WTC11 (cell line): ENCODE data around the gene MED9. TPM values are rescaled to one million over a fixed set of nuclear protein-coding genes. Genes with fewer than 3 reads are reported as not detected.
A peak's percentile ranks its signal among the peaks of the same experiment; 100 is the strongest.

ENCODE experiments used
- ATAC-seq: fragments of 200-7000 bp; cut with Tn5 transposase; 2 replicates; pipeline ENCODE4 v1.10.0; 2021; ENCODE audit warnings: mild to moderate bottlenecking, moderate library complexity
- CTCF ChIA-PET: fragments of 300-600 bp; sonication (Branson Sonifier 250); formaldehyde crosslinking; loops from one replicate; lab custom pipeline; 2021; ENCODE audit warnings: antibody characterized with exemption; lab: Charles Lee
- POLR2A ChIA-PET: fragments of 350-600 bp; sonication (Branson Sonifier 250); formaldehyde crosslinking; loops from one replicate; lab custom pipeline; 2021; ENCODE audit warnings: antibody characterized with exemption; lab: Charles Lee
- DNase-seq: peaks from one replicate; pipeline ENCODE4 v3.0.0; 2021; ENCODE audit warnings: low spot score
- H3K27ac Mint-ChIP-seq: 2 replicates; pipeline ENCODE4 v1.8.0; 2021; ENCODE audit warnings: mixed read lengths
- H3K27me3 Mint-ChIP-seq: 2 replicates; pipeline ENCODE4 v1.8.0; 2021; ENCODE audit warnings: low read depth, mild to moderate bottlenecking, moderate library complexity, mixed read lengths
- H3K36me3 Mint-ChIP-seq: 2 replicates; pipeline ENCODE4 v1.8.0; 2021; ENCODE audit warnings: mixed read lengths
- H3K4me1 Mint-ChIP-seq: 2 replicates; pipeline ENCODE4 v1.8.0; 2022; ENCODE audit warnings: mixed read lengths
- H3K4me3 Mint-ChIP-seq: 2 replicates; pipeline ENCODE4 v1.8.0; 2021; ENCODE audit warnings: mild to moderate bottlenecking, moderate library complexity, mixed read lengths
- H3K9me3 Mint-ChIP-seq: 2 replicates; pipeline ENCODE4 v1.8.0; 2021; ENCODE audit warnings: mixed read lengths
- ARID4B ChIP-seq: sonication (generic); formaldehyde crosslinking; IDR thresholded peaks from 2 replicates; pipeline ENCODE4 v1.8.0; 2023; ENCODE audit warnings: missing genetic modification reagents, mild to moderate bottlenecking, borderline replicate concordance
- ATF1 ChIP-seq: sonication (generic); formaldehyde crosslinking; IDR thresholded peaks from 2 replicates; pipeline ENCODE4 v1.8.1; 2023; ENCODE audit warnings: mild to moderate bottlenecking, moderate library complexity, missing genetic modification reagents
- EMX1 ChIP-seq: fragments of 250-450 bp; sonication (Bioruptor Pico); IDR thresholded peaks from 2 replicates; pipeline ENCODE4 v1.8.0; 2021; ENCODE audit warnings: mild to moderate bottlenecking
- ETV6 ChIP-seq: sonication (generic); formaldehyde crosslinking; IDR thresholded peaks from 2 replicates; pipeline ENCODE4 v1.8.1; 2022; ENCODE audit warnings: mild to moderate bottlenecking, missing genetic modification reagents
- GRHL2 ChIP-seq: fragments of 250-450 bp; sonication (Bioruptor Pico); IDR thresholded peaks from 2 replicates; pipeline ENCODE4 v1.8.0; 2022; ENCODE audit warnings: mild to moderate bottlenecking, moderate library complexity; ENCODE audit not compliant: insufficient replicate concordance, severe bottlenecking
- HMGXB4 ChIP-seq: sonication (generic); formaldehyde crosslinking; IDR thresholded peaks from 2 replicates; pipeline ENCODE4 v1.8.1; 2023; ENCODE audit warnings: mild to moderate bottlenecking, moderate library complexity, missing genetic modification reagents
- JUN ChIP-seq: sonication (generic); formaldehyde crosslinking; IDR thresholded peaks from 2 replicates; pipeline ENCODE4 v1.8.0; 2023; ENCODE audit warnings: mild to moderate bottlenecking, missing genetic modification reagents
- KAT7 ChIP-seq: sonication (generic); formaldehyde crosslinking; IDR thresholded peaks from 2 replicates; pipeline ENCODE4 v1.8.1; 2023; ENCODE audit warnings: missing genetic modification reagents, mild to moderate bottlenecking, borderline replicate concordance
- SMAD4 ChIP-seq: sonication (generic); formaldehyde crosslinking; IDR thresholded peaks from 2 replicates; pipeline ENCODE4 v1.8.0; 2022; ENCODE audit warnings: mild to moderate bottlenecking, missing genetic modification reagents
- TEAD1 ChIP-seq: sonication (generic); formaldehyde crosslinking; IDR thresholded peaks from 2 replicates; pipeline ENCODE4 v1.8.0; 2022; ENCODE audit warnings: mild to moderate bottlenecking, missing genetic modification reagents
- TP53 ChIP-seq: sonication (generic); formaldehyde crosslinking; IDR thresholded peaks from 2 replicates; pipeline ENCODE4 v1.8.1; 2023; ENCODE audit warnings: mild to moderate bottlenecking, missing genetic modification reagents
- ZNF232 ChIP-seq: sonication (generic); formaldehyde crosslinking; IDR thresholded peaks from 2 replicates; pipeline ENCODE4 v1.8.0; 2022; ENCODE audit warnings: mild to moderate bottlenecking, missing genetic modification reagents
- ZNF317 ChIP-seq: sonication (generic); formaldehyde crosslinking; IDR thresholded peaks from 2 replicates; pipeline ENCODE4 v1.8.1; 2023; ENCODE audit warnings: low read depth, mild to moderate bottlenecking, moderate library complexity, missing genetic modification reagents, borderline replicate concordance
- ZNF671 ChIP-seq: fragments of 250-450 bp; sonication (Bioruptor Pico); IDR thresholded peaks from 2 replicates; pipeline ENCODE4 v1.8.0; 2021; ENCODE audit warnings: mild to moderate bottlenecking
- total RNA-seq: library from RNA; stranded (reverse); gene quantifications from 3 replicates; pipeline ENCODE4 v1.2.3, GENCODE V29; 2021
- TF ChIP-seq, protein P1 (sequence below): sonication (generic); formaldehyde crosslinking; IDR thresholded peaks from 2 replicates; pipeline ENCODE4 v1.8.0; 2023; ENCODE audit warnings: missing genetic modification reagents
- TF ChIP-seq, protein P2 (sequence below): sonication (generic); formaldehyde crosslinking; IDR thresholded peaks from 2 replicates; pipeline ENCODE4 v1.8.0; 2022; ENCODE audit warnings: mild to moderate bottlenecking, missing genetic modification reagents
- TF ChIP-seq, protein P3 (sequence below): sonication (generic); formaldehyde crosslinking; IDR thresholded peaks from 2 replicates; pipeline ENCODE4 v1.8.0; 2022; ENCODE audit warnings: missing genetic modification reagents
- TF ChIP-seq, protein P4 (sequence below): sonication (generic); formaldehyde crosslinking; IDR thresholded peaks from 2 replicates; pipeline ENCODE4 v1.8.0; 2022; ENCODE audit warnings: mild to moderate bottlenecking, missing genetic modification reagents

Gene MED9
- total RNA-seq, 1 experiment from 2014 or later: 21.1 TPM

- TF ChIP-seq, protein P1, sequence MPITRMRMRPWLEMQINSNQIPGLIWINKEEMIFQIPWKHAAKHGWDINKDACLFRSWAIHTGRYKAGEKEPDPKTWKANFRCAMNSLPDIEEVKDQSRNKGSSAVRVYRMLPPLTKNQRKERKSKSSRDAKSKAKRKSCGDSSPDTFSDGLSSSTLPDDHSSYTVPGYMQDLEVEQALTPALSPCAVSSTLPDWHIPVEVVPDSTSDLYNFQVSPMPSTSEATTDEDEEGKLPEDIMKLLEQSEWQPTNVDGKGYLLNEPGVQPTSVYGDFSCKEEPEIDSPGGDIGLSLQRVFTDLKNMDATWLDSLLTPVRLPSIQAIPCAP: 0 out of 2 replicates have a peak, but pooled peaks have one; percentile 20
- TF ChIP-seq ARID4B (peak; percentile 65), ETV6 (CRISPR knock-in tag) (0 out of 2 replicates have a peak, but pooled peaks have one; percentile 39), SMAD4 (CRISPR knock-in tag) (peak; percentile 71; the same call in 1 of the 2 replicates), ZNF671 (CRISPR knock-in tag) (no peak), ZNF317 (CRISPR knock-in tag) (no peak), HMGXB4 (CRISPR knock-in tag) (no peak), GRHL2 (CRISPR knock-in tag) (no peak), JUN (CRISPR knock-in tag) (peak; percentile 88; the same call in 1 of the 2 replicates), TEAD1 (CRISPR knock-in tag) (peak; percentile 64), ZNF232 (CRISPR knock-in tag) (peak; percentile 49; the same call in 1 of the 2 replicates), ATF1 (CRISPR knock-in tag) (no peak), TP53 (CRISPR knock-in tag) (peak; percentile 26; the same call in 1 of the 2 replicates), KAT7 (0 out of 2 replicates have a peak, but pooled peaks have one; percentile 3), EMX1 (no peak)
- TF ChIP-seq, protein P2, sequence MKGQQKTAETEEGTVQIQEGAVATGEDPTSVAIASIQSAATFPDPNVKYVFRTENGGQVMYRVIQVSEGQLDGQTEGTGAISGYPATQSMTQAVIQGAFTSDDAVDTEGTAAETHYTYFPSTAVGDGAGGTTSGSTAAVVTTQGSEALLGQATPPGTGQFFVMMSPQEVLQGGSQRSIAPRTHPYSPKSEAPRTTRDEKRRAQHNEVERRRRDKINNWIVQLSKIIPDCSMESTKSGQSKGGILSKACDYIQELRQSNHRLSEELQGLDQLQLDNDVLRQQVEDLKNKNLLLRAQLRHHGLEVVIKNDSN: no peak
- TF ChIP-seq, protein P3, sequence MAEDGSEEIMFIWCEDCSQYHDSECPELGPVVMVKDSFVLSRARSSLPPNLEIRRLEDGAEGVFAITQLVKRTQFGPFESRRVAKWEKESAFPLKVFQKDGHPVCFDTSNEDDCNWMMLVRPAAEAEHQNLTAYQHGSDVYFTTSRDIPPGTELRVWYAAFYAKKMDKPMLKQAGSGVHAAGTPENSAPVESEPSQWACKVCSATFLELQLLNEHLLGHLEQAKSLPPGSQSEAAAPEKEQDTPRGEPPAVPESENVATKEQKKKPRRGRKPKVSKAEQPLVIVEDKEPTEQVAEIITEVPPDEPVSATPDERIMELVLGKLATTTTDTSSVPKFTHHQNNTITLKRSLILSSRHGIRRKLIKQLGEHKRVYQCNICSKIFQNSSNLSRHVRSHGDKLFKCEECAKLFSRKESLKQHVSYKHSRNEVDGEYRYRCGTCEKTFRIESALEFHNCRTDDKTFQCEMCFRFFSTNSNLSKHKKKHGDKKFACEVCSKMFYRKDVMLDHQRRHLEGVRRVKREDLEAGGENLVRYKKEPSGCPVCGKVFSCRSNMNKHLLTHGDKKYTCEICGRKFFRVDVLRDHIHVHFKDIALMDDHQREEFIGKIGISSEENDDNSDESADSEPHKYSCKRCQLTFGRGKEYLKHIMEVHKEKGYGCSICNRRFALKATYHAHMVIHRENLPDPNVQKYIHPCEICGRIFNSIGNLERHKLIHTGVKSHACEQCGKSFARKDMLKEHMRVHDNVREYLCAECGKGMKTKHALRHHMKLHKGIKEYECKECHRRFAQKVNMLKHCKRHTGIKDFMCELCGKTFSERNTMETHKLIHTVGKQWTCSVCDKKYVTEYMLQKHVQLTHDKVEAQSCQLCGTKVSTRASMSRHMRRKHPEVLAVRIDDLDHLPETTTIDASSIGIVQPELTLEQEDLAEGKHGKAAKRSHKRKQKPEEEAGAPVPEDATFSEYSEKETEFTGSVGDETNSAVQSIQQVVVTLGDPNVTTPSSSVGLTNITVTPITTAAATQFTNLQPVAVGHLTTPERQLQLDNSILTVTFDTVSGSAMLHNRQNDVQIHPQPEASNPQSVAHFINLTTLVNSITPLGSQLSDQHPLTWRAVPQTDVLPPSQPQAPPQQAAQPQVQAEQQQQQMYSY: peak; percentile 21; the same call in 1 of the 2 replicates
- TF ChIP-seq, protein P4, sequence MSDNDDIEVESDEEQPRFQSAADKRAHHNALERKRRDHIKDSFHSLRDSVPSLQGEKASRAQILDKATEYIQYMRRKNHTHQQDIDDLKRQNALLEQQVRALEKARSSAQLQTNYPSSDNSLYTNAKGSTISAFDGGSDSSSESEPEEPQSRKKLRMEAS: peak; percentile 74
- peak overlapping the region; percentile 81 for H3K4me3 Mint-ChIP-seq
- no peaks in the 10 kb centered on the region for H3K9me3 Mint-ChIP-seq
- H3K4me1 Mint-ChIP-seq: peaks cover 41% of the 10 kb centered on the region
- peaks cover 6% of the 10 kb centered on the region for H3K36me3 Mint-ChIP-seq
- 0 out of 2 replicates have a peak, but pooled peaks have one; percentile 0 for ATAC-seq
- H3K27ac Mint-ChIP-seq: no peak overlapping the region
- CTCF ChIA-PET: interaction anchor here (0.9 to 3.9 kb wide), 37 partner anchors 11 to 477 kb away, joined by 3 to 108 read pairs (median 10); partner anchors contain the start of genes DRC3 and TOM1L2
- H3K27me3 Mint-ChIP-seq: peaks cover 29% of the 10 kb centered on the region
- peak; percentile 53 for DNase-seq
- POLR2A ChIA-PET: interaction anchor here (0.7 to 2.1 kb wide), 5 partner anchors 28 to 255 kb away, joined by 3 to 7 read pairs (median 3); partner anchors contain the start of gene PEMT
Measured at GRCh38 chr17:17495536-17496188, 18.9 kb downstream of the MED9 start.
